NCI-H460 (cell line): Measurements from ENCODE around the gene TXNDC15. TPM values are rescaled to one million over a fixed set of nuclear protein-coding genes. Genes with fewer than 3 reads are reported as not detected.
"Not testable (repeated sequence)": the region's sequence is repeated elsewhere in the genome, so short reads cannot be mapped to it uniquely, and the experiment has no call there.

Source experiments
- DNase-seq: peaks from one replicate; pipeline ENCODE4 v3.0.0-alpha.2; 2016; ENCODE audit warnings: low read depth; ENCODE audit errors: extremely low read depth
- total RNA-seq: library from RNA; depleted of rRNA; stranded (reverse); fragments of >200 nt; shearing (Covaris generic); gene quantifications from 2 replicates; pipeline ENCODE4 v1.2.3, GENCODE V29; 2014

Gene TXNDC15
- total RNA-seq, 1 experiment from 2014 or later, result 104 TPM

- DNase-seq, result no peak
These were observed 3.0 kb downstream of the TXNDC15 start for GRCh38 chr5:134877159-134877558.

- no peak for DNase-seq
These were observed 4.2 kb downstream of the TXNDC15 start for GRCh38 chr5:134878403-134878802.

GRCh38 chr5:134879456-134879855, 5.3 kb downstream of the TXNDC15 start:
- no peak for DNase-seq

- DNase-seq, result not testable (repeated sequence)
These were observed 6.8 kb downstream of the TXNDC15 start for GRCh38 chr5:134880937-134881336.

- DNase-seq, result not testable (repeated sequence)
These were observed 7.5 kb downstream of the TXNDC15 start for GRCh38 chr5:134881711-134882110.

GRCh38 chr5:134887593-134888159, 13.5 kb downstream of the TXNDC15 start:
- no peak for DNase-seq

- no peak for DNase-seq
These were observed 15.2 kb downstream of the TXNDC15 start for GRCh38 chr5:134889335-134889734.

- DNase-seq, result no peak
These were observed 17.3 kb downstream of the TXNDC15 start for GRCh38 chr5:134891473-134891872.

- DNase-seq, result no peak
These were observed 18.1 kb downstream of the TXNDC15 start for GRCh38 chr5:134892282-134892681.

- no peak for DNase-seq
These were observed 18.8 kb downstream of the TXNDC15 start for GRCh38 chr5:134892926-134893325.

- DNase-seq, result no peak
These were observed 19.8 kb downstream of the TXNDC15 start for GRCh38 chr5:134893748-134894505.

GRCh38 chr5:134902071-134902801, 28.1 kb downstream of the TXNDC15 start:
- no peak for DNase-seq

GRCh38 chr5:134904610-134905245, 30.6 kb downstream of the TXNDC15 start, which contains the start of gene PCBD2:
TSS of gene PCBD2 (plus strand) at chr5:134905131. CDS start at chr5:134905140, 9 bp downstream.
- peak; percentile 90 for DNase-seq

GRCh38 chr5:134905246-134905996, 31.2 kb downstream of the TXNDC15 start:
- peak; percentile 56 for DNase-seq

GRCh38 chr5:134906811-134907210, 32.6 kb downstream of the TXNDC15 start:
- no peak for DNase-seq

- not testable (repeated sequence) for DNase-seq
These were observed 36.6 kb downstream of the TXNDC15 start for GRCh38 chr5:134910752-134911151.

- DNase-seq, result no peak
These were observed 37.4 kb downstream of the TXNDC15 start for GRCh38 chr5:134911285-134912206.

- DNase-seq, result no peak
These were observed 39.1 kb downstream of the TXNDC15 start for GRCh38 chr5:134913254-134913653.

- DNase-seq, result no peak
These were observed 39.6 kb downstream of the TXNDC15 start for GRCh38 chr5:134913795-134914194.
